Tibial artery (tissue), 4 donors: ENCODE measurements around the gene RNF19B.

Source experiments
- DNase-seq, 2 donors: peaks; one replicate each; pipeline ENCODE4 v3.0.0-alpha.2; 2019
- H3K27ac ChIP-seq, 2 donors: fragments of 200-600 bp; sonication (generic) in 1 of 2; 1 replicate in 1 of 2; 2 replicates in 1 of 2; pipeline ENCODE4 v1.5.1; 2018 to 2019; ENCODE audit warnings: mild to moderate bottlenecking in 1 of 2
- H3K27me3 ChIP-seq, 2 donors: fragments of 200-600 bp; sonication (generic) in 1 of 2; one replicate each; pipeline versions ENCODE4 v1.5.1 to v1.6.0; 2016 to 2019
- H3K36me3 ChIP-seq, 3 donors: fragments of 200-600 bp; sonication (generic) in 2 of 3; one replicate each; pipeline ENCODE4 v1.5.1; 2016 to 2019; ENCODE audit warnings: mild to moderate bottlenecking in 2 of 3
- H3K4me1 ChIP-seq, 4 donors: fragments of 200-600 bp; sonication (generic) in 2 of 4; 1 replicate in 3 of 4; 2 replicates in 1 of 4; pipeline ENCODE4 v1.5.1; 2016 to 2019
- H3K4me3 ChIP-seq, 2 donors: fragments of 200-600 bp; sonication (generic) in 1 of 2; 1 replicate in 1 of 2; 2 replicates in 1 of 2; pipeline ENCODE4 v1.5.1; 2018 to 2019; ENCODE audit warnings: mild to moderate bottlenecking in 2 of 2
- H3K9me3 ChIP-seq, 3 donors: fragments of 200-600 bp; sonication (generic) in 1 of 3; one replicate each; pipeline ENCODE4 v1.5.1; 2016 to 2019
- intact Hi-C: fragments of 100-400 bp; cut with DNase I; formaldehyde crosslinking; loops from one replicate; pipeline ENCODE4 v1.15.0; 2023; ENCODE audit warnings: low total_unique reads
- TF ChIP-seq, protein P1 (sequence below), 2 experiments: fragments of 200-600 bp in 1 of 2; fragments of 450-650 bp in 1 of 2; IDR thresholded peaks; one replicate each; pipeline ENCODE4 v1.5.1; 2017 to 2019; ENCODE audit warnings: antibody characterized with exemption in 2 of 2, mild to moderate bottlenecking in 1 of 2, moderate library complexity in 1 of 2

Gene RNF19B

DNA sequence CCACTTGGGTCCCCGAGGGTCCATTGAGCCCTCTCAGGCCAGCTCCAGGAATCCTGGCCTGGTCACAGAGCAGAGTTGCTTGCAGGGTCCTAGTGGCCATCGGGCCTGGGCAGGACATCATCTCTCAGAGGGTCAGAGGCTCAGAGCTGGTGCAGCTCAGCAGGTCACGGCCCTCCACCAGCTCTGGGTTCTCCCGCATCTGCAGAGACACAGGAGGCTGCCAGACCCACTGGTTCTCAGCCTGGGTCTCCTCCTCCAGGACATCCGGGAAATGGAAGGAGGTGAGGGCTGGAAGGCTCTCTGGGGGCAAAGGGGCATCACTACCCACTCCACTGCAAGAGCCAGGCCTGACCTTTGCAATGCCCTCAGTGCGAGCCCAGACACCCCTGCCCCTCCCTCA lies 69.9 kb downstream of the RNF19B start:
- Histone ChIP-seq H3K4me1 (peaks cover 0 to 19% (median 13%) of the 10 kb centered on the region in 4 donors), H3K36me3 (peaks cover 0 to 17% (median 0%) of the 10 kb centered on the region in 3 donors), H3K9me3 (no peaks in the 10 kb centered on the region), H3K27ac (no peak overlapping the region), H3K4me3 (no peak overlapping the region), H3K27me3 (peaks cover 0 to 45% of the 10 kb centered on the region in 2 donors)
- TF ChIP-seq, protein P1, sequence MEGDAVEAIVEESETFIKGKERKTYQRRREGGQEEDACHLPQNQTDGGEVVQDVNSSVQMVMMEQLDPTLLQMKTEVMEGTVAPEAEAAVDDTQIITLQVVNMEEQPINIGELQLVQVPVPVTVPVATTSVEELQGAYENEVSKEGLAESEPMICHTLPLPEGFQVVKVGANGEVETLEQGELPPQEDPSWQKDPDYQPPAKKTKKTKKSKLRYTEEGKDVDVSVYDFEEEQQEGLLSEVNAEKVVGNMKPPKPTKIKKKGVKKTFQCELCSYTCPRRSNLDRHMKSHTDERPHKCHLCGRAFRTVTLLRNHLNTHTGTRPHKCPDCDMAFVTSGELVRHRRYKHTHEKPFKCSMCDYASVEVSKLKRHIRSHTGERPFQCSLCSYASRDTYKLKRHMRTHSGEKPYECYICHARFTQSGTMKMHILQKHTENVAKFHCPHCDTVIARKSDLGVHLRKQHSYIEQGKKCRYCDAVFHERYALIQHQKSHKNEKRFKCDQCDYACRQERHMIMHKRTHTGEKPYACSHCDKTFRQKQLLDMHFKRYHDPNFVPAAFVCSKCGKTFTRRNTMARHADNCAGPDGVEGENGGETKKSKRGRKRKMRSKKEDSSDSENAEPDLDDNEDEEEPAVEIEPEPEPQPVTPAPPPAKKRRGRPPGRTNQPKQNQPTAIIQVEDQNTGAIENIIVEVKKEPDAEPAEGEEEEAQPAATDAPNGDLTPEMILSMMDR (IDR thresholded peaks at IDR 0.05): no peak
- peak in 1 of 2 donors; percentile 59 for DNase-seq
- intact Hi-C loops: no loop called here

GRCh38 chr1:32894019-32894600 lies 70.5 kb downstream of the RNF19B start:
- TF ChIP-seq, protein P1 (IDR thresholded peaks at IDR 0.05): no peak
- intact Hi-C loops: no loop called here
- peaks cover 0 to 45% of the 10 kb centered on the region in 2 donors for H3K27me3 ChIP-seq
- no peak overlapping the region for H3K4me3 ChIP-seq
- peak in 1 of 2 donors; percentile 62 for DNase-seq
- peaks cover 0 to 18% (median 13%) of the 10 kb centered on the region in 4 donors for H3K4me1 ChIP-seq
- no peaks in the 10 kb centered on the region for H3K9me3 ChIP-seq
- H3K27ac ChIP-seq: no peak overlapping the region
- H3K36me3 ChIP-seq: peaks cover 0 to 17% (median 0%) of the 10 kb centered on the region in 3 donors

- TF ChIP-seq, protein P1 (IDR thresholded peaks at IDR 0.05): no peak
- Histone ChIP-seq H3K27me3 (peaks cover 0 to 50% of the 10 kb centered on the region in 2 donors), H3K4me3 (peak overlapping the region; percentile 31 to 47), H3K27ac (no peak overlapping the region), H3K4me1 (peaks cover 0 to 18% (median 13%) of the 10 kb centered on the region in 4 donors), H3K36me3 (peaks cover 0 to 17% (median 0%) of the 10 kb centered on the region in 3 donors), H3K9me3 (no peaks in the 10 kb centered on the region)
- peak in 1 of 2 donors; percentile 69 for DNase-seq
- intact Hi-C loops: no loop called here
Observed at GRCh38 chr1:32893198-32894018, 71.2 kb downstream of the RNF19B start.

GRCh38 chr1:32892368-32893197 lies 72.0 kb downstream of the RNF19B start:
- Histone ChIP-seq H3K9me3 (no peaks in the 10 kb centered on the region), H3K4me1 (peaks cover 0 to 18% (median 13%) of the 10 kb centered on the region in 4 donors), H3K36me3 (peaks cover 0 to 17% (median 0%) of the 10 kb centered on the region in 3 donors), H3K4me3 (peak overlapping the region; percentile 31 to 47), H3K27me3 (peaks cover 0 to 58% of the 10 kb centered on the region in 2 donors), H3K27ac (no peak overlapping the region)
- TF ChIP-seq, protein P1 (IDR thresholded peaks at IDR 0.05): peak in 1 of 2 experiments; percentile 20
- peak in 1 of 2 donors; percentile 48 for DNase-seq
- intact Hi-C loops: no loop called here

DNA sequence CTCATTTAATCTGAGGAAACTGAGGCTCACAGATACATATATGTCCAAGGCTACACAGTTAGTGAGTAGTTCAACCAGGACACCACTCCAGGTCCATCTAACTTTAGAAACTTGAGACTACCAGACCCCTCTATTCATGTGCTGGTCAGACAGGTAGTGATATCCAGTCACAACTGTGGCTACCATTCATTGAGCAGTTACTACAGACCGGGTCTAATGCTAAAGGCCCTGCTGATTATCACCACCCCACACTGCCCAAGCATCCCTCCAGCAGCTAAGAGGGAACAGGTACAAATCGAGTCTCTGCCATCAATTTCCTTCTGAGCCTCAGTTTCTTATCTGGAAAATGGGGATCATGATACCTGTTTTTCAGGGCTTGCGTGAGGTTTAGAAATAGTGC lies 73.0 kb downstream of the RNF19B start:
- no peaks in the 10 kb centered on the region for H3K9me3 ChIP-seq
- intact Hi-C loops: no loop called here
- no peak overlapping the region for H3K27ac ChIP-seq
- TF ChIP-seq, protein P1 (IDR thresholded peaks at IDR 0.05): no peak
- peaks cover 0 to 20% (median 13%) of the 10 kb centered on the region in 4 donors for H3K4me1 ChIP-seq
- H3K27me3 ChIP-seq: peaks cover 0 to 68% of the 10 kb centered on the region in 2 donors
- no peak overlapping the region for H3K4me3 ChIP-seq
- peaks cover 0 to 17% (median 0%) of the 10 kb centered on the region in 3 donors for H3K36me3 ChIP-seq
- DNase-seq: no peak
